Measurements from ENCODE around the gene MMP11.
A peak's percentile ranks its signal among the peaks of the same experiment; 100 is the strongest.

MMP11 gene

GRCh38 chr22:23773483-23774113, 949 bp downstream of the MMP11 start:
- no peaks in the 10 kb centered on the region for H3K27me3 ChIP-seq
- TF ChIP-seq Cebpa-rat (IDR thresholded peaks at IDR 0.05) = no peak
- peak overlapping the region; percentile 65 to 88 (median 85); a peak in 19 of 22 replicates for H3K9ac ChIP-seq
- H3K27ac ChIP-seq = peak overlapping the region in 7 of 11 experiments; percentile 77 to 93 (median 82); a peak in 11 of 22 replicates
- peaks cover 22 to 97% (median 92%) of the 10 kb centered on the region in 10 experiments for H3K4me1 ChIP-seq
- peak overlapping the region; percentile 91 to 99 (median 96) for H3K4me2 ChIP-seq
- H4K20me1 ChIP-seq = peaks cover 0 to 7% (median 0%) of the 10 kb centered on the region in 11 experiments; a peak in 3 of 22 replicates
- no peaks in the 10 kb centered on the region for H3K9me3 ChIP-seq (replicated peaks in 1 of 11)
- H3K4me3 ChIP-seq = peak overlapping the region in 8 of 10 experiments; percentile 67 to 77 (median 69); a peak in 15 of 20 replicates
- peaks cover 0 to 7% (median 0%) of the 10 kb centered on the region in 11 experiments; a peak in 1 of 22 replicates for H3K36me3 ChIP-seq

- peaks cover 0 to 7% (median 0%) of the 10 kb centered on the region in 11 experiments; a peak in 3 of 22 replicates for H4K20me1 ChIP-seq
- H3K9me3 ChIP-seq (replicated peaks in 1 of 11) = no peaks in the 10 kb centered on the region
- peaks cover 0 to 14% (median 4%) of the 10 kb centered on the region in 11 experiments; a peak in 7 of 22 replicates for H3K36me3 ChIP-seq
- no peak for TF ChIP-seq Cebpa-rat (IDR thresholded peaks at IDR 0.05)
- H3K27ac ChIP-seq = peak overlapping the region in 3 of 11 experiments; percentile 3 to 68 (median 63); a peak in 4 of 22 replicates
- no peaks in the 10 kb centered on the region for H3K27me3 ChIP-seq
- peak overlapping the region in 8 of 11 experiments; percentile 93 to 99 (median 97); a peak in 16 of 22 replicates for H3K4me2 ChIP-seq
- H3K9ac ChIP-seq = peak overlapping the region in 4 of 11 experiments; percentile 44 to 88 (median 86); a peak in 6 of 22 replicates
- peaks cover 15 to 91% (median 85%) of the 10 kb centered on the region in 10 experiments for H3K4me1 ChIP-seq
- H3K4me3 ChIP-seq = 0 out of 20 replicates have a peak overlapping the region, but pooled peaks of 1 of the 10 experiments have one; percentile 67
Observed at GRCh38 chr22:23774114-23774921, 1.7 kb downstream of the MMP11 start.

GRCh38 chr22:23774922-23775436, 2.3 kb downstream of the MMP11 start:
- H3K9ac ChIP-seq = peak overlapping the region in 1 of 11 experiments; percentile 46; a peak in 2 of 22 replicates
- H3K4me2 ChIP-seq = peak overlapping the region in 8 of 11 experiments; percentile 93 to 99 (median 97); a peak in 15 of 22 replicates
- TF ChIP-seq Cebpa-rat (IDR thresholded peaks at IDR 0.05) = no peak
- H3K27me3 ChIP-seq = no peaks in the 10 kb centered on the region
- no peaks in the 10 kb centered on the region for H3K9me3 ChIP-seq (replicated peaks in 1 of 11)
- peak overlapping the region in 5 of 11 experiments; percentile 16 to 70 (median 63); a peak in 9 of 22 replicates for H3K27ac ChIP-seq
- H3K4me3 ChIP-seq = no peak overlapping the region
- H3K36me3 ChIP-seq = peaks cover 0 to 20% (median 10%) of the 10 kb centered on the region in 11 experiments; a peak in 10 of 22 replicates
- H4K20me1 ChIP-seq = peaks cover 0 to 7% (median 0%) of the 10 kb centered on the region in 11 experiments; a peak in 3 of 22 replicates
- peaks cover 10 to 84% (median 78%) of the 10 kb centered on the region in 10 experiments; a peak in 18 of 20 replicates for H3K4me1 ChIP-seq

DNA sequence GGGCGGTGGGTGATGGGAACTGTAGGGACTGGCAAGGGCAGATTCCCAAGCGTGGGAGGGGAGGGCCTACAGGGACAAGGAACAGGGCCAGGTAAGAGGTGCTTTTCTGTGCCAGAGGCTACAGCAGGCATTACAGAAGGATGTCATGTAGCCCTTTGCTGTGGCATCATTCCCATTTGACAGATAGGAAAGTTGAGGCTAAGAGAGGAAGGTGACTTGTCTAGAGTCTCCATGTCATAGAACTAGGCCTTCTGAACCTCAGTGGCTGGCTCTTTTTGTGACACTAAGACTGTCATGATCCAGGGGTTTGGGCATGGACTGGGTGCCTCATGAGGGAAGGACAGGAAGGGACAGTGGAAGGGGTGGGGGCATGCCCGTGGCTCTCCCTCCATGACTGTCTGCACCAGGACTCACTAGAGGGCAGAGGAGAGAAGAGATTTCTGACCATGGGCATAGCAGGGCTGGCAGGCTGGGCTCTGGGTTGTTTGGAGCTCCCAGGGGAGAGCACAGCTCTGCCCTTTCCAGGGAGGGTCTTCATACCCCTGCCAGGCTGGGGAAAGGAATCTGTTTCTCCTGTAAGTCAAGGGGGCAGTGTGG, 3.2 kb downstream of the MMP11 start:
- no peak for TF ChIP-seq Cebpa-rat (IDR thresholded peaks at IDR 0.05)
- H3K9ac ChIP-seq = peak overlapping the region in 4 of 11 experiments; percentile 46 to 65 (median 55); a peak in 7 of 22 replicates
- H3K4me3 ChIP-seq = no peak overlapping the region; a peak in 1 of 20 replicates
- H3K9me3 ChIP-seq (replicated peaks in 1 of 11) = no peaks in the 10 kb centered on the region
- no peaks in the 10 kb centered on the region for H3K27me3 ChIP-seq
- H3K4me2 ChIP-seq = peak overlapping the region in 9 of 11 experiments; percentile 33 to 99 (median 97); a peak in 17 of 22 replicates
- H3K36me3 ChIP-seq = peaks cover 0 to 29% (median 18%) of the 10 kb centered on the region in 11 experiments; a peak in 10 of 22 replicates
- H3K4me1 ChIP-seq = peaks cover 10 to 78% (median 71%) of the 10 kb centered on the region in 10 experiments; a peak in 18 of 20 replicates
- H4K20me1 ChIP-seq = peaks cover 0 to 7% (median 0%) of the 10 kb centered on the region in 11 experiments; a peak in 3 of 22 replicates
- peak overlapping the region in 6 of 11 experiments; percentile 0 to 70 (median 60); a peak in 9 of 22 replicates for H3K27ac ChIP-seq

- Histone ChIP-seq H3K4me1 (peaks cover 3 to 79% (median 73%) of the 10 kb centered on the region in 10 experiments; a peak in 19 of 20 replicates), H4K20me1 (peaks cover 0 to 7% (median 0%) of the 10 kb centered on the region in 11 experiments; a peak in 3 of 22 replicates), H3K27ac (peak overlapping the region in 6 of 11 experiments; percentile 15 to 70 (median 30); a peak in 7 of 22 replicates), H3K4me2 (peak overlapping the region in 7 of 11 experiments; percentile 7 to 59 (median 32); a peak in 5 of 22 replicates), H3K4me3 (no peak overlapping the region), H3K27me3 (no peaks in the 10 kb centered on the region), H3K36me3 (peaks cover 0 to 48% (median 18%) of the 10 kb centered on the region in 11 experiments; a peak in 10 of 22 replicates), H3K9ac (peak overlapping the region in 4 of 11 experiments; percentile 7 to 38 (median 18); a peak in 5 of 22 replicates), H3K9me3 (replicated peaks in 1 of 11) (no peaks in the 10 kb centered on the region)
- no peak for TF ChIP-seq Cebpa-rat (IDR thresholded peaks at IDR 0.05)
Observed at GRCh38 chr22:23777776-23778576, 5.3 kb downstream of the MMP11 start.

DNA sequence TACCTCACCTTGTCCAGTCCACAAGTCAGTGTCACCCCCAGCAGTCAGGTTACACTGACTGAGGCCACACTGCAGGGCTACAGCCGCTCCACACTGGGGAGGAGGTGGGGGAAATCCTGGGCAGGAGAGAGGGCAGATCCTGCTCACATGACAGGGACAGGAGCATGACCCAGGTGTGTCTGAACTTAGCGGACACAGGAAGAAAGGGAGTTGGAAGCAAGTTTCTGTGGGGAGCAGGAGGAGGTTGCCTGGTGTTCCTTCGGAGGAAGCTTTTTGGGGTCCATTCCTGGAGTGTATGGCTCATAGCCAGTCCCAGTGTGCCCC, 5.9 kb downstream of the MMP11 start:
- Histone ChIP-seq H3K9me3 (replicated peaks in 1 of 11) (no peaks in the 10 kb centered on the region), H4K20me1 (peaks cover 0 to 7% (median 0%) of the 10 kb centered on the region in 11 experiments; a peak in 3 of 22 replicates), H3K4me2 (no peak overlapping the region), H3K4me1 (peaks cover 5 to 79% (median 73%) of the 10 kb centered on the region in 10 experiments), H3K27ac (peak overlapping the region in 4 of 11 experiments; percentile 10 to 70 (median 30); a peak in 3 of 22 replicates), H3K27me3 (no peaks in the 10 kb centered on the region), H3K9ac (peak overlapping the region in 1 of 11 experiments; percentile 38; a peak in 3 of 22 replicates), H3K4me3 (no peak overlapping the region), H3K36me3 (peaks cover 0 to 54% (median 18%) of the 10 kb centered on the region in 11 experiments; a peak in 10 of 22 replicates)
- TF ChIP-seq Cebpa-rat (IDR thresholded peaks at IDR 0.05) = no peak

DNA sequence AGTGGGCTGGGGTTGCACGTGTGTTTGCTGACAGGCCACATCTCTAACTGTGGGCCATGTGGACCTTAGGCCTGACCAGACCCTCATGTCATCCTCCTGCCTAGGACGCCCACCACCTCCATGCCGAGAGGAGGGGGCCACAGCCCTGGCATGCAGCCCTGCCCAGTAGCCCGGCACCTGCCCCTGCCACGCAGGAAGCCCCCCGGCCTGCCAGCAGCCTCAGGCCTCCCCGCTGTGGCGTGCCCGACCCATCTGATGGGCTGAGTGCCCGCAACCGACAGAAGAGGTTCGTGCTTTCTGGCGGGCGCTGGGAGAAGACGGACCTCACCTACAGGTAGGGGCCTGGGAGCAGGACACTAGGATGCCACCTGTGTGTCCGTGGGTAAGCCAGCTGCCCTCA, 6.4 kb downstream of the MMP11 start:
- H3K27ac ChIP-seq = 0 out of 22 replicates have a peak overlapping the region, but pooled peaks of 2 of the 11 experiments have one; percentile 10 to 70
- no peak overlapping the region; a peak in 1 of 22 replicates for H3K9ac ChIP-seq
- no peak overlapping the region for H3K4me2 ChIP-seq
- no peak for TF ChIP-seq Cebpa-rat (IDR thresholded peaks at IDR 0.05)
- H3K36me3 ChIP-seq = peaks cover 0 to 56% (median 18%) of the 10 kb centered on the region in 11 experiments; a peak in 10 of 22 replicates
- H3K27me3 ChIP-seq = no peaks in the 10 kb centered on the region
- peaks cover 10 to 79% (median 73%) of the 10 kb centered on the region in 10 experiments for H3K4me1 ChIP-seq
- H4K20me1 ChIP-seq = peaks cover 0 to 7% (median 0%) of the 10 kb centered on the region in 11 experiments; a peak in 3 of 22 replicates
- no peaks in the 10 kb centered on the region for H3K9me3 ChIP-seq (replicated peaks in 1 of 11)
- no peak overlapping the region for H3K4me3 ChIP-seq

All from BLaER1 treated with 17β-estradiol and CSF1 and Interleukin-3, amounts not matched to agents 10 nM and 100 nM (cell line).